HG02885 (cell line): ENCODE data around the gene HDX.
"Not testable (repeated sequence)": the region's sequence is repeated elsewhere in the genome, so short reads cannot be mapped to it uniquely, and the experiment has no call there.

Experiments
- ATAC-seq: cut with Tn5 transposase; IDR thresholded peaks from one replicate; pipeline ENCODE4 v1.9.1; 2021; ENCODE audit warnings: mild to moderate bottlenecking; ENCODE audit not compliant: unreplicated experiment, poor library complexity

Gene HDX, protein sequence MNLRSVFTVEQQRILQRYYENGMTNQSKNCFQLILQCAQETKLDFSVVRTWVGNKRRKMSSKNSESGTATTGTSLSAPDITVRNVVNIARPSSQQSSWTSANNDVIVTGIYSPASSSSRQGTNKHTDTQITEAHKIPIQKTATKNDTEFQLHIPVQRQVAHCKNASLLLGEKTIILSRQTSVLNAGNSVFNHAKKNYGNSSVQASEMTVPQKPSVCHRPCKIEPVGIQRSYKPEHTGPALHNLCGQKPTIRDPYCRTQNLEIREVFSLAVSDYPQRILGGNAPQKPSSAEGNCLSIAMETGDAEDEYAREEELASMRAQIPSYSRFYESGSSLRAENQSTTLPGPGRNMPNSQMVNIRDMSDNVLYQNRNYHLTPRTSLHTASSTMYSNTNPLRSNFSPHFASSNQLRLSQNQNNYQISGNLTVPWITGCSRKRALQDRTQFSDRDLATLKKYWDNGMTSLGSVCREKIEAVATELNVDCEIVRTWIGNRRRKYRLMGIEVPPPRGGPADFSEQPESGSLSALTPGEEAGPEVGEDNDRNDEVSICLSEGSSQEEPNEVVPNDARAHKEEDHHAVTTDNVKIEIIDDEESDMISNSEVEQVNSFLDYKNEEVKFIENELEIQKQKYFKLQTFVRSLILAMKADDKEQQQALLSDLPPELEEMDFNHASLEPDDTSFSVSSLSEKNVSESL

DNA sequence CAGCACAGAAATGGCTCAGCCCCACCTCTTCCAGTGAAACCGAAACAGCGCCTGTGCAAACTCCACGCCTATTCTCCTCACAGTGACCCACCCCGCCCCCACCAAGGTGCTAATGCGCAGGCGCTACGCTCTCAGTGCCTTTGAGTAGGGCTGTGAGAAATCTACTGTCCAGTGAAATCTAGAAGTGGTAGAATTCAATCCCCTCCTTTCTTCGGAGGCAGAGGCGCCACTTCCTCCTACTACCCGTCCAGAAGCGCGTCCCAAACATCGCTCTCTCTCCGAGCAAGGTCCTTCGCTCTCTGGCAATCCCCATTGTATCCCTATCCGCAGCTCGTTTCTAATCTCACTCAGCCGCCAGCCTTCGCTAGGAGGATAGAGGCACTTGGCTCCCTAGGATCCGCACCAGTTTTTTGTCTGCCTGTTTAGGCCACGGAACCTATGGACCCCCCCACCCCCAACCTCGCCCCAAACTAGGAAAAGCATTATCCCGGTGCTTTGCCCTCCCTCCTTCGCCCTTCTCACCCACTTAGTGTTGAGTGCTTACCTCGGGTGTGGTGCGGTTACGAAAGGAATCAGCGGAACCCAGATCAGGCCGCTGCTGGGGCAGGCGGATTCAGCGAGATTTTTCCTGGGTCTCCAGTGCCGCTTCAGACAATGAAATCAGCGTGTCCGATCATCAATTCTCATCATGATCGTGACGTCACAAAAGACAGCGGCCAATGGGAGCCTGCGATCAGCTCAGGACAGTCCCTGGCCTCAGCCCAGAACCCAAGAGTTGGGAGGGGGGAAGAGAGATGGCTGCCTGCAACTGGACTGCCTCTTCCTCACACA, at the start of gene HDX:
HDX (minus strand) TSS at position 656 of the 831 bp plus-strand sequence. CDS start 27,056 bp downstream, outside the sequence.
- ATAC-seq = peak; percentile 85

- ATAC-seq = not testable (repeated sequence)
These were observed 39.1 kb upstream of the HDX start for GRCh38 chrX:84541315-84541714.

DNA sequence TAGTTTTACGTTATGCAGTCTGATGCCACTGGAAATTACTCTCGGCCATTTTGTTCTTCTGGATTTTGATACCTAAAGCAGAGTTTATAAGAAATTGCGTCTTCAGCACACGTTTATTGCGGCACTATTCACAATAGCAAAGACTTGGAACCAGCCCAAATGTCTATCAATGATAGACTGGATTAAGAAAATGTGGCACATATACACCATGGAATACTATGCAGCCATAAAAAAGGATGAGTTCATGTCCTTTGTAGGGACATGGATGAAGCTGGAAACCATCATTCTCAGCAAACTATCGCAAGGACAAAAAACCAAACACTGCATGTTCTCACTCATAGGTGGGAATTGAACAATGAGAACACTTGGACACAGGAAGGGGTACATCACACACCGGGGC, 35.4 kb upstream of the HDX start:
- ATAC-seq = not testable (repeated sequence)

DNA sequence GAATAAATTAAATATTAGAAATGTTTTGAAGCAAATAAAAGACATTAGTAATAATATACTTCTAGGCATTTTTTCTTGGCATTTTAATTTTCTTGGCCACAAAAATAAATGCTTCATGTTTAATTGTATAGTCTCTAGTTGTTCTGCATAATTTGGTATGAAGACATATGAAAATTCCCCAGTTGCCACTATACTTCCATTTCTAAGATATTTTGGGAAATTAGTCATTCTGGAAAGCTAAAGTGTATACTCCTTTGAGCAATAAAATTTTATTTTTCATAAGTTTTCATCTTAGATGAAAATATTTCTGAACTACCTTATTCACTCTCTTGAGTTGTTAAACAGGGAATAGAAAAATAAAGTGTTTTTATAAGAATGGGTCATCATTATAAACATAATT, 13.8 kb downstream of the HDX start:
- ATAC-seq = no peak

GRCh38 chrX:84487365-84488353, 14.6 kb downstream of the HDX start:
- peak; percentile 100 for ATAC-seq

- ATAC-seq = no peak
These were observed 23.2 kb downstream of the HDX start for GRCh38 chrX:84479086-84479485.

DNA sequence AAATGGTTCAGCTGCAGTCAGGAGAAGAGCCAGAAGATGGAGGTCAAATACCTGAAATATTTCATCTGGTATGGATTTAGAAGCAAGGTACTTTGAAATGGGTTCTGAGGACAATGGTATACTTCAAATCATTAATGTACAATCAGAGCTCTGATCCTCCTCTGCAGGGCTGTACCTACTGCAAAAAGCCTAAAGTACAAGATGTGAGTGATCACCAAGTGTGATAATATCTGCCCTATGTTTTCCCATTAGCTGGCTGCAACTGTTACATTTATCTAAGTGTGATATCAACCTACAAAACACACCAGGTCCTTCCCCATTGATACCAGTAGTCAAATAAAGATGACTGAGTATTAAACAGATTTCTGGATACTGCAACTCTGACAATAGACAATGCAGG, 25.1 kb downstream of the HDX start:
- ATAC-seq = no peak

DNA sequence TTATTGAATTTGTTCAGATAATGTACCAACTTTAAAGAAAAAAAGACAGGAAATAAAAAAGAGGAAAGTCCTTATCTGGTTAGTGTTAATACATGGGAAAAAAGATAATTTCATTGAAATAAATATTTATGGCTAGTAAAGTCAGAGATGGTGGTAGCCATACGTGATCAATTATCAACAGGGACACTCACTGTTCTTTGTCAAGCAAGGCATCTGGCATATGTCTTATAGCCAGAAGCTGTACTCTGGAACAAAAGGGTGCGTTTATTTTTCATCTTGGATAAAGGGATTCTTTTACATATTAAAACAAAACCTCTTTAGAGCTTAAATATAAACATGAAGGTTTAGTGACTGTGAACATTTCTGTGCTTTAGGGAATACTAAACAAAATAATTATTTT, 26.7 kb downstream of the HDX start:
- no peak for ATAC-seq

DNA sequence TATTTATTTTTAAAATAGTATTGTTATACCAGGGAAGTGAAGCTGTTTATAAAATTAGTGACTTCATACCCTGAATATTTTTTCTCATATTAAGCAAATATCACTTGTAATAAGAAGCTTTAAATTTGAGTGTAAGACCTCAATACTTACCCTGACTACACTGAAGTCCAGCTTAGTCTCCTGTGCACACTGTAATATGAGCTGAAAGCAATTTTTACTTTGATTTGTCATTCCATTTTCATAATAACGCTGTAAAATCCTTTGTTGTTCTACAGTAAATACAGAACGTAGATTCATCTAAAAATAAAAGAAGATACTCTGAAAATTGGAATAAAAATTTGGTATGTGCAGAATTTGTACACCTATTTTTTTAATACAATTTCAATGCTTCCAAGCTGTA, 27.2 kb downstream of the HDX start:
- no peak for ATAC-seq

- no peak for ATAC-seq
These were observed 33.0 kb downstream of the HDX start for GRCh38 chrX:84469226-84469625.

DNA sequence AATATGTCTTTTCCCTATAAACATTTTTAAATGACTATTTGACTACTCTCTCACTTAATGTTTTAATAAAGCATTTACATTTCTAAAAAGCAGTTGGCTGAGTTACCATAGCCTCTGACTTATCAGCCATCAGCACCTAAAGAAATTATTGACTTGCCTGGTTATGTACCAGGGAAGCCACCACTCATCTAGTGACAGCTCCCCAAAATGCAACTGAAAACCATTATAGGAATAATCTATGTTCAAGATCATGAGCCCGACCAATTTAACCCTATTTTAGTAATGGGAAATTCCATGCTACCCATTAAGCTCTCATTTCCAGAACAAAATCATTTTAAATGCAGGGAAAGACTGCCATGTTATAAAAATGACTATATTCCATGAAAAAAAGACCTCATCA, 34.4 kb downstream of the HDX start:
- ATAC-seq = no peak

DNA sequence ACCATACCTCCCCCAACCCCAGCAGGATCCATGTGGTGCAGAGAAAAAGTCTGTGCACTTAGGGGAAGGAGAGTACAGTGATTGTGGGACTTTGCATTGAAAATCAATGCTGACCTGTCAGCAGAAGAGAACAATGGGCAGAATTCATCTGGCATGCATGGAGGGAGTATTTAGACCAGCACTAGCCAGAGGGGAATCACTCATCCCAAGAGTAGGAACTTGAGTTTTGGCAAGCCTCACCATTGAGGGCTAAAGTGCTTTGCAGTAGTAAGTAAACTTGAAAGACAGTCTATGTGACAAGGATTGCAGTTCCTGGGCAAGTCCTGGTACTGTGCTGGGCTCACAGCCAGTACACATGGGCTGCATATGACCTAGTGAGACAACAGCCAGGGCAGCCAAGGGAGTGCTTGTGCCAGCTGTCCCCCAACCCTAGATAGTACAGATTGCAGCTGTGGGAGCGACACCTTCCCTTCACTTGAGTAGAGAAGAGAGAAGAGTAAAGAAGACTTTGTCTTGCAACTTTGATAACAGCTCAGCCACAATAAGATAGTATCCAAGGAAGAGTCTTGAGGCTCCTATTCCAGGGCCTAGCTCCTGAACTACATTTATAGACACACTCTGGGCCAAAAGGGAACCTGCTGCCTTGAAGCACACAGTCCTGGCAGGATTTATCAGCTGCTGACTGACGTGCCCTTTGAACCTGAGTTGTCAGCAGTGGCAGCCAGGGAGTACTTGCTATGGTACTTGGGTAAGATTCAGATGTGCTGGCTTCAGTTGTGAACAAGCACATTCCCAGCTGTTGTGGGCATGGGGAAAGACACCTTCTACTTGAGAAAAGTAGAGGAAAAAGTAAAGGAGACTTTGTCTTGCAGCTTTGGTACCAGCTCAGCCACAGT, 48.7 kb downstream of the HDX start:
- no peak for ATAC-seq

GRCh38 chrX:84441143-84441542, 61.1 kb downstream of the HDX start:
- no peak for ATAC-seq

GRCh38 chrX:84415140-84415539, 87.1 kb downstream of the HDX start:
- ATAC-seq = no peak

DNA sequence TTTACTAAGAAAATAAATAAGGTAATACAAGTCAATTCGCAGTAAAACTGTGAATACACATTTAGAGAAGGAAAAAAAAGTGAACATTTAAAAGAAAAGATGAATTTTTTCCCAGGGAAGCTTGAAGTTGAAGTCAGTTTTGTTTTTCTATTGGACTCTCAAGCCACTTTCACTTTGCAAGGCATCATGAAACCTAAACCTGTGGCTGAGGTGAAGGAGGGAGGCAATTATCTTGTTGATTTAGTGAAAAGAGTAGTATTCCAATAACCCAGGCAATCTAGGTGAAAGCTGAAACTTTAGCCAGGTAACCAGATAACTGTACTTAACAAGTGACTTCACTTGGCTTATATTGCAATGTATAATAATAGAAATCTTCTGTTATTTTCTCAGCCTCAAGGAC, 138.6 kb downstream of the HDX start:
- no peak for ATAC-seq

GRCh38 chrX:84363051-84363450, 139.2 kb downstream of the HDX start:
- no peak for ATAC-seq

DNA sequence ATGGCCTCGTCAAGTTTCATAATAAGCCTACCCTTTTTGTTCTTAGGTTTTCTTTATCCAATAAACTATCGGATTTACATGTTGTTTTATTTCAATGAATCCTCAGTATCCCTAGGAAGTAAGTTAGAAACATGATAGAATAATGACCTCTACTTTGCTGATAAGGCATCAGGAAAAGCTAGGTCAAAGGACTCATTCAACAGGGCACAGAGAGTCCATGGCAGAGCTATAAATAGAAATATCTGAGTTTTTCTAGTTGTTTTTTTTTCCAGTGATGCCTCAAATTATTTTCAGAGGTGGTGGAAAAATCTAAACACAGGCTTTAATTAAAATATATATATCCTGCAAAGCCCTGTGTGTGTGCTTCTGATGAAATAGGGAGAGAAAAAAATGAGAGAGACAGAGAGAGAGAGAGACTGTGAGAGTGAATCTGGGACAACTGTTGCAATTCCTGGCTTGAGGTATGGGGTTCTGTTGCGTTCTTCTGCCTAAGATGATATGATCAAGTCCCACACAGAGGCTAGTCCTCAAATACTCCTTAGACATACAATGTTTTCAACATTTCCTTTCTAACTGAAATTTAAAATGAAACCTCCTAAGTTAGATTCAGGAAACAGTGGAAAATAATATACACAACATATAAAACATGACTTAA, 139.9 kb downstream of the HDX start:
- ATAC-seq = no peak

- ATAC-seq = no peak
These were observed 144.0 kb downstream of the HDX start for GRCh38 chrX:84358271-84358670.
